ACC112 (cell line): ENCODE measurements around the gene IFI6.
"Not testable (repeated sequence)": the region's sequence is repeated elsewhere in the genome, so short reads cannot be mapped to it uniquely, and the experiment has no call there.

Experiments used
- H2AFZ ChIP-seq: fragments of 200-600 bp; sonication (generic); one replicate; pipeline ENCODE4 v1.6.0; 2017; ENCODE audit warnings: antibody characterized with exemption, low read length; ENCODE audit not compliant: unreplicated experiment
- H3K27ac ChIP-seq: fragments of 200-600 bp; sonication (generic); 2 replicates; pipeline ENCODE4 v1.5.1; 2014; ENCODE audit warnings: low read depth, mild to moderate bottlenecking, antibody characterized with exemption, low read length, moderate library complexity
- H3K27me3 ChIP-seq: fragments of 200-600 bp; sonication (generic); 2 replicates; pipeline ENCODE4 v1.6.1; 2014; ENCODE audit warnings: mild to moderate bottlenecking, antibody characterized with exemption, low read length, moderate library complexity, mixed read lengths; ENCODE audit not compliant: insufficient read depth
- H3K36me3 ChIP-seq: fragments of 200-600 bp; sonication (generic); 2 replicates; pipeline ENCODE4 v1.6.1; 2016; ENCODE audit warnings: mild to moderate bottlenecking, antibody characterized with exemption, low read length, moderate library complexity, mixed read lengths; ENCODE audit not compliant: insufficient read depth
- H3K4me1 ChIP-seq: fragments of 200-600 bp; sonication (generic); one replicate; pipeline ENCODE4 v1.6.1; 2016; ENCODE audit warnings: low read length, mixed read lengths; ENCODE audit not compliant: insufficient read depth, unreplicated experiment, control insufficient read depth
- H3K4me3 ChIP-seq: fragments of 200-600 bp; sonication (generic); 2 replicates; pipeline ENCODE4 v1.5.1; 2014; ENCODE audit warnings: mild to moderate bottlenecking, low read depth, low read length
- H3K79me2 ChIP-seq: fragments of 200-600 bp; sonication (generic); one replicate; pipeline ENCODE4 v1.6.0; 2016; ENCODE audit warnings: low read length; ENCODE audit not compliant: control insufficient read depth, unreplicated experiment, insufficient read depth

The IFI6 gene

GRCh38 chr1:27635396-27636142, 36.4 kb downstream of the IFI6 start:
- Histone ChIP-seq H3K27me3 (peaks cover 18% of the 10 kb centered on the region; the same call in 1 of the 2 replicates), H2AFZ (no peak overlapping the region), H3K79me2 (no peaks in the 10 kb centered on the region), H3K36me3 (no peaks in the 10 kb centered on the region), H3K27ac (no peak overlapping the region), H3K4me1 (peaks cover 11% of the 10 kb centered on the region), H3K4me3 (no peak overlapping the region)

DNA sequence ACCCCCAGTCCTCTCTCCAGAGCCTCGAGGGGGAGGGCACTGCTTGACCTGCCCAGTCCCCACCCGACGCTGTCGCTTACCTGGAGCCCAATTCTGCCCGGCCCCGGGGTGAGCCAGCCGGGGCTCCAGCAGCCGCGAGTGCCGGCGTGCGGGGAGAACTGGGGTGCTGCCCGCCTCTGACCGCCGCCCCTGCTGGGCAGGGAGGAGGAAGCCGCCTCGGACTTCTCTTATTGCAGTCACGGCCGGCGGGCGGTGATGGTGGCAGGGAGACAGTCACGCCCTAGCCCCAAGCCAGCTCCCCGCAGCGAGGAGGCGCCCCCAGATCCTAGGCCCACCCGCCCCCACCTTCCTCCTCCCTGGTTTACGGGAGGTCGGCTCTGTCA, 37.0 kb downstream of the IFI6 start, which contains the start of gene FGR:
TSS of gene FGR (minus strand) at position 201 of the 383 bp plus-strand sequence. CDS start 11,269 bp downstream, outside the sequence.
- Histone ChIP-seq H2AFZ (peak within 1 kb of the TSS; percentile 45), H3K36me3 (no peaks in the 10 kb centered on the region), H3K27ac (no peak within 1 kb of the TSS), H3K79me2 (no peaks in the 10 kb centered on the region), H3K27me3 (peaks cover 18% of the 10 kb centered on the region; the same call in 1 of the 2 replicates), H3K4me3 (peak within 1 kb of the TSS; percentile 63), H3K4me1 (peaks cover 11% of the 10 kb centered on the region)

DNA sequence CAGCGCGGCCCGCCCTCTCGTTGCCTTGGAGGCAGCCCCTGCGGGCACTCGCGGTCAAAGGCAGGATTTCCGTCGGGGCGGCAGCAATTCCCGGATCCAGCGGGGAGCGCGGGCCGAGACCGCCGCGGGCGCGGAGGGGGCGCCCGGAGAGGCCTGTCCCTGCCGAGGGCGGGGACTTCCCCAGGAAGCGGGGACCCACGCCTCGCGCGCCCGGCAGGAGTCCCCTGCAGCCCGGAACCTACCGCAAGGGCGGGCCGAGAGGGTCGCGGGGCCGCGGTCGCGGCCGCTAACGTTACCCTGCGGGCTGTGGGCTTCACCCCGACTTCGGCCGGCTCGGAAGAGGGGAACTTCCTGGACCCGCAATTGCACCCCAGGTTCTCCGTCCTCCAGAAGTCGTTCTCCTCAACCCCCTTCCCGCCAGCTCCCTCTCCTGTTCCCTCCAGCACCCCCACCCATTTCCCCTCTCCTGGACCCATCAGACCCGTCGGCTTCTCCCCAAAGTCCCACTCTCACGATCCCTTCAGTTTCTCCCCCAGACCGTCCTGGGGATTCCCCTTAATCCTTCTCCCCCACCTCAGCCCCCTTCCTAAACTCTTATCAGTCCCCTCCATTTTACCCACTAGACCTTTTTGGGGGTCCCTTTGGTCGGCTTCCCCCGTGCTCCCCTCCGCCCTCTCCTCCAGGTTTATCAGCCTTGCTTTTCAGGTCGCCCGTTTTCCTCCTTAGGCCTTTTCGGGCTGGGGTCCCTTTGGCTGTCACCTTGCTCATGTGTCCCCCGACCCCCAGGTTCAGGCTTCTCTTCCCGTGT, 37.6 kb downstream of the IFI6 start:
- Histone ChIP-seq H3K36me3 (no peaks in the 10 kb centered on the region), H3K4me3 (peak overlapping the region; percentile 63), H3K27ac (no peak overlapping the region), H3K79me2 (no peaks in the 10 kb centered on the region), H2AFZ (peak overlapping the region; percentile 45), H3K27me3 (peaks cover 18% of the 10 kb centered on the region; the same call in 1 of the 2 replicates), H3K4me1 (peaks cover 11% of the 10 kb centered on the region)

GRCh38 chr1:27633640-27634176, 38.3 kb downstream of the IFI6 start:
- peaks cover 11% of the 10 kb centered on the region for H3K4me1 ChIP-seq
- H2AFZ ChIP-seq = peak overlapping the region; percentile 45
- no peaks in the 10 kb centered on the region for H3K36me3 ChIP-seq
- no peaks in the 10 kb centered on the region for H3K79me2 ChIP-seq
- no peak overlapping the region for H3K27ac ChIP-seq
- H3K4me3 ChIP-seq = peak overlapping the region; percentile 63
- peaks cover 18% of the 10 kb centered on the region; the same call in 1 of the 2 replicates for H3K27me3 ChIP-seq

DNA sequence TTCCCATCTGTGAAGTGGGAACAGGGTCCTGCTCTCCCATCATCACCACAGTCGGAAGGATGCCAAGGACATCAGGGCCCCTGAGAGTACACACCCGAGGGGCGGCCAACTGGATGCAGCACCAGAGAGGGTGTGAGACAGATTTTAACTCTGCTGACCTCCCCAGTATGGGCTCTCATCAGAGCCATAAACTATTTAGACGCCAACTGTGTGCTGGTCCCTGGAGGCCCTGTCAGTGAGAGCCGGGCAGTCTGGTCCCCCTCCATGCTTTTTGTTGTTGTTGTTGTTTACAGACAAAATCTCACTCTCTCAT, 38.7 kb downstream of the IFI6 start:
- Histone ChIP-seq H3K4me3 (no peak overlapping the region), H3K27me3 (peaks cover 18% of the 10 kb centered on the region; the same call in 1 of the 2 replicates), H3K27ac (no peak overlapping the region), H3K36me3 (no peaks in the 10 kb centered on the region), H2AFZ (no peak overlapping the region), H3K4me1 (peaks cover 11% of the 10 kb centered on the region), H3K79me2 (no peaks in the 10 kb centered on the region)

- Histone ChIP-seq H3K36me3 (no peaks in the 10 kb centered on the region), H3K4me3 (no peak overlapping the region), H2AFZ (no peak overlapping the region), H3K27me3 (peaks cover 18% of the 10 kb centered on the region; the same call in 1 of the 2 replicates), H3K4me1 (peaks cover 11% of the 10 kb centered on the region), H3K79me2 (no peaks in the 10 kb centered on the region), H3K27ac (no peak overlapping the region)
These were observed 39.4 kb downstream of the IFI6 start for GRCh38 chr1:27632387-27633297.

- no peak overlapping the region for H3K4me3 ChIP-seq
- no peak overlapping the region for H3K27ac ChIP-seq
- no peaks in the 10 kb centered on the region for H3K79me2 ChIP-seq
- peaks cover 18% of the 10 kb centered on the region; the same call in 1 of the 2 replicates for H3K27me3 ChIP-seq
- no peak overlapping the region for H2AFZ ChIP-seq
- peaks cover 11% of the 10 kb centered on the region for H3K4me1 ChIP-seq
- H3K36me3 ChIP-seq = no peaks in the 10 kb centered on the region
These were observed 41.0 kb downstream of the IFI6 start for GRCh38 chr1:27630859-27631491.

- Histone ChIP-seq H3K4me3 (no peak overlapping the region), H2AFZ (no peak overlapping the region), H3K27ac (no peak overlapping the region), H3K36me3 (no peaks in the 10 kb centered on the region), H3K27me3 (peaks cover 7% of the 10 kb centered on the region; the same call in 1 of the 2 replicates), H3K4me1 (peaks cover 11% of the 10 kb centered on the region), H3K79me2 (no peaks in the 10 kb centered on the region)
These were observed 43.3 kb downstream of the IFI6 start for GRCh38 chr1:27628712-27629111.

DNA sequence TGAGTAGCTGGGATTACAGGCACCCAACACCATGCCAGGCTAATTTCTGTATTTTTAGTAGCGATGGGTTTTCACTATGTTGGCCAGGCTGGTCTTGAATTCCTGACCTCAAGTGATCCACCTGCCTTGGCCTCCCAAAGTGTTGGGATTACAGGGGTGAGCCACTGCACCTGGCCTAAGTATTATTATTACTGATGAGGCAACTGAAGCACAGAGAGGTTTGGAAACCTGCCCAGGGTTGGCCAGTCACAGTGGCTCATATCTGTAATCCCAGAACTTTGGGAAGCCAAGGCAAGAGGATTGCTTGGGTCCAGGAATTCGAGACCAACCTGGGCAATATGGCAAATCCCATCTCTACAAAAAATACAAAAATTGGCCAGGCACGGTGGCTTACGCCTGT, 44.3 kb downstream of the IFI6 start:
- peaks cover 11% of the 10 kb centered on the region for H3K4me1 ChIP-seq
- not testable (repeated sequence) for H2AFZ ChIP-seq

More for the DNA sequence above, 44.3 kb downstream of the IFI6 start:
- H3K27me3 ChIP-seq, H3K4me3 ChIP-seq, H3K36me3 ChIP-seq, H3K79me2 ChIP-seq, H3K27ac ChIP-seq: not testable (repeated sequence)
